GM23338 (cell line): ENCODE measurements around the gene ZNF879. TPM values are rescaled to one million over a fixed set of nuclear protein-coding genes. Genes with fewer than 3 reads are reported as not detected.

Source experiments
- ATAC-seq: fragments of 200-7000 bp; cut with Tn5 transposase; 3 replicates; pipeline ENCODE4 v1.9.1; 2020
- DNase-seq: peaks from one replicate; pipeline ENCODE4 v3.0.0-alpha.2; 2015; ENCODE audit warnings: low spot score
- H2AFZ ChIP-seq: fragments of 200-600 bp; sonication (generic); 2 replicates; pipeline ENCODE4 v1.8.0; 2016; ENCODE audit warnings: antibody characterized with exemption, mild to moderate bottlenecking, moderate library complexity
- H3F3A ChIP-seq: fragments of 200-600 bp; sonication (generic); replicated peaks from 2 replicates; pipeline ENCODE4 v1.8.0; 2017; ENCODE audit warnings: antibody characterized with exemption, mixed run types, low read depth
- H3K27ac ChIP-seq: fragments of 200-600 bp; sonication (generic); 2 replicates; pipeline ENCODE4 v1.6.1; 2016; ENCODE audit warnings: low read depth
- H3K27me3 ChIP-seq: fragments of 200-600 bp; sonication (generic); 2 replicates; pipeline ENCODE4 v1.8.0; 2016; ENCODE audit warnings: mild to moderate bottlenecking, mixed run types, moderate library complexity; ENCODE audit not compliant: insufficient read depth
- H3K36me3 ChIP-seq: fragments of 200-600 bp; sonication (generic); 2 replicates; pipeline ENCODE4 v1.8.0; 2016; ENCODE audit warnings: mild to moderate bottlenecking; ENCODE audit not compliant: insufficient read depth
- H3K4me1 ChIP-seq: fragments of 200-600 bp; sonication (generic); 2 replicates; pipeline ENCODE4 v1.8.0; 2016; ENCODE audit warnings: mild to moderate bottlenecking, moderate library complexity; ENCODE audit not compliant: insufficient read depth
- H3K4me2 ChIP-seq: fragments of 200-600 bp; sonication (generic); 2 replicates; pipeline ENCODE4 v1.7.1; 2017; ENCODE audit warnings: mixed run types
- H3K4me3 ChIP-seq: fragments of 200-600 bp; sonication (generic); 2 replicates; pipeline ENCODE4 v1.6.1; 2016; ENCODE audit warnings: mixed run types
- H3K79me2 ChIP-seq: fragments of 200-600 bp; sonication (generic); replicated peaks from 2 replicates; pipeline ENCODE4 v1.8.0; 2017; ENCODE audit warnings: mild to moderate bottlenecking; ENCODE audit not compliant: insufficient read depth
- H3K9me2 ChIP-seq: fragments of 200-600 bp; sonication (generic); 2 replicates; pipeline ENCODE4 v1.8.0; 2017; ENCODE audit not compliant: insufficient read depth
- H4K20me1 ChIP-seq: fragments of 200-600 bp; sonication (generic); replicated peaks from 2 replicates; pipeline ENCODE4 v1.8.0; 2017; ENCODE audit warnings: mild to moderate bottlenecking; ENCODE audit not compliant: insufficient read depth
- H3K27ac Mint-ChIP-seq: 2 replicates; pipeline ENCODE4 v1.8.0; 2020; ENCODE audit warnings: inconsistent platforms, mild to moderate bottlenecking, moderate library complexity, mixed read lengths
- H3K27me3 Mint-ChIP-seq: 3 replicates; pipeline ENCODE4 v1.8.0; 2022; ENCODE audit warnings: low read depth, mild to moderate bottlenecking, moderate library complexity, mixed read lengths, inconsistent platforms; ENCODE audit not compliant: insufficient read depth, poor library complexity
- H3K36me3 Mint-ChIP-seq: 3 replicates; pipeline ENCODE4 v1.8.0; 2021; ENCODE audit warnings: low read depth, mild to moderate bottlenecking, inconsistent platforms, moderate library complexity, mixed read lengths
- H3K4me1 Mint-ChIP-seq: 3 replicates; pipeline ENCODE4 v1.8.0; 2020; ENCODE audit warnings: mild to moderate bottlenecking, inconsistent platforms, mixed read lengths
- H3K4me3 Mint-ChIP-seq: 3 replicates; pipeline ENCODE4 v1.8.0; 2021; ENCODE audit warnings: moderate library complexity, mild to moderate bottlenecking, inconsistent platforms, mixed read lengths
- H3K9me3 Mint-ChIP-seq: 3 replicates; pipeline ENCODE4 v1.8.0; 2020; ENCODE audit warnings: moderate library complexity, mild to moderate bottlenecking, inconsistent platforms, mixed read lengths
- CREB1 ChIP-seq: fragments of 250-450 bp; sonication (Bioruptor Pico); IDR thresholded peaks from 2 replicates; pipeline ENCODE4 v1.5.0; 2020; ENCODE audit warnings: low read depth, mild to moderate bottlenecking, moderate library complexity
- CTCF ChIP-seq, 2 experiments: fragments of 200-600 bp in 1 of 2; sonication (generic) in 1 of 2; conservative IDR thresholded peaks; 2 replicates each; pipeline versions ENCODE4 v1.5.1 to v1.6.1; 2016 to 2017; ENCODE audit warnings: antibody characterized with exemption in 2 of 2, low read depth in 2 of 2, mild to moderate bottlenecking in 2 of 2, moderate library complexity in 1 of 2
- ETS1 ChIP-seq: IDR thresholded peaks from 2 replicates; pipeline ENCODE4 v1.6.1; 2016; ENCODE audit warnings: antibody characterized with exemption
- EZH2 ChIP-seq: fragments of 200-600 bp; sonication (generic); IDR thresholded peaks from one replicate; pipeline ENCODE4 v1.8.0; 2017; ENCODE audit warnings: antibody characterized with exemption, mild to moderate bottlenecking, low read depth; ENCODE audit not compliant: unreplicated experiment
- EZH2phosphoT487 ChIP-seq: fragments of 200-600 bp; sonication (generic); IDR thresholded peaks from one replicate; pipeline ENCODE4 v1.8.1; 2018; ENCODE audit warnings: antibody characterized with exemption; ENCODE audit not compliant: unreplicated experiment
- JUNB ChIP-seq: IDR thresholded peaks from one replicate; pipeline ENCODE4 v1.6.1; 2016; ENCODE audit warnings: antibody characterized with exemption; ENCODE audit not compliant: unreplicated experiment
- NANOG ChIP-seq: IDR thresholded peaks from 2 replicates; pipeline ENCODE4 v1.6.1; 2016; ENCODE audit warnings: antibody characterized with exemption, borderline replicate concordance
- POLR2AphosphoS5 ChIP-seq: IDR thresholded peaks from 2 replicates; pipeline ENCODE4 v1.6.1; 2016; ENCODE audit warnings: antibody characterized with exemption, low read depth
- REST ChIP-seq: IDR thresholded peaks from one replicate; pipeline ENCODE4 v1.6.1; 2018; ENCODE audit warnings: antibody characterized with exemption; ENCODE audit not compliant: unreplicated experiment
- STAT1 ChIP-seq: IDR thresholded peaks from one replicate; pipeline ENCODE4 v1.6.1; 2016; ENCODE audit warnings: antibody characterized with exemption; ENCODE audit not compliant: unreplicated experiment
- ZNF114 ChIP-seq: fragments of 250-450 bp; sonication (Bioruptor Pico); IDR thresholded peaks from 2 replicates; pipeline ENCODE4 v1.5.0; 2020; ENCODE audit warnings: mild to moderate bottlenecking, moderate library complexity
- ZNF331 ChIP-seq: fragments of 250-450 bp; sonication (Bioruptor Pico); IDR thresholded peaks from 2 replicates; pipeline ENCODE4 v1.5.0; 2020; ENCODE audit warnings: low read depth, mild to moderate bottlenecking, moderate library complexity
- polyA plus RNA-seq: library from polyadenylated mRNA; unstranded; fragments of >200 nt; fragmentation: Nextera tagmentation; extraction: Ambion mirVana; gene quantifications from 2 replicates; pipeline ENCODE4 v1.2.1, GENCODE V29; 2016
- total RNA-seq: library from RNA; depleted of rRNA; stranded (reverse); fragments of >200 nt; shearing (Covaris generic); gene quantifications from 2 replicates; pipeline ENCODE4 v1.2.3, GENCODE V29; 2014

The ZNF879 gene
- total and polyA plus RNA-seq, 2 experiments from 2014 or later, result 3.5 to 3.9 TPM

- H2AFZ ChIP-seq, result no peak overlapping the region
- ATAC-seq (no peak), DNase-seq (no peak)
- no peak overlapping the region for H3K27ac Mint-ChIP-seq
- H3K27ac ChIP-seq, result no peak overlapping the region
- H3K4me1 Mint-ChIP-seq, result peaks cover 11% of the 10 kb centered on the region; the same call in 2 of the 3 replicates
- H3K4me1 ChIP-seq, result peaks cover 8% of the 10 kb centered on the region
- H3K36me3 ChIP-seq, result no peaks in the 10 kb centered on the region
- peaks cover 42% of the 10 kb centered on the region for H3K27me3 ChIP-seq
- no peak overlapping the region for H3K4me2 ChIP-seq
- H3K4me3 Mint-ChIP-seq, result peak overlapping the region; percentile 64; the same call in 1 of the 3 replicates
- no peak for TF ChIP-seq JUNB
- no peaks in the 10 kb centered on the region for H4K20me1 ChIP-seq
- peaks cover 47% of the 10 kb centered on the region for H3K9me3 Mint-ChIP-seq
- 0 out of 2 replicates have a peak, but pooled peaks cover 3% of the 10 kb centered on the region for H3F3A ChIP-seq
- peaks cover 53% of the 10 kb centered on the region for H3K27me3 Mint-ChIP-seq
- H3K36me3 Mint-ChIP-seq, result peaks cover 6% of the 10 kb centered on the region
- H3K9me2 ChIP-seq, result no peaks in the 10 kb centered on the region
- no peak overlapping the region for H3K4me3 ChIP-seq
- no peaks in the 10 kb centered on the region for H3K79me2 ChIP-seq
Observed at GRCh38 chr5:178993236-178993765, 30.3 kb upstream of the ZNF879 start.

GRCh38 chr5:178993955-178994579 lies 29.5 kb upstream of the ZNF879 start:
- H3K36me3 ChIP-seq, result no peaks in the 10 kb centered on the region
- DNase-seq (peak; percentile 15), ATAC-seq (peak; percentile 5; the same call in 2 of the 3 replicates)
- peak overlapping the region; percentile 80 for H2AFZ ChIP-seq
- Mint-ChIP-seq H3K36me3 (peaks cover 8% of the 10 kb centered on the region), H3K27ac (no peak overlapping the region), H3K4me3 (peak overlapping the region; percentile 64), H3K9me3 (peaks cover 50% of the 10 kb centered on the region), H3K27me3 (peaks cover 53% of the 10 kb centered on the region), H3K4me1 (peaks cover 11% of the 10 kb centered on the region; the same call in 2 of the 3 replicates)
- no peak overlapping the region for H3K27ac ChIP-seq
- peaks cover 42% of the 10 kb centered on the region for H3K27me3 ChIP-seq
- H3K4me3 ChIP-seq, result peak overlapping the region; percentile 59; the same call in 1 of the 2 replicates
- H3K9me2 ChIP-seq, result no peaks in the 10 kb centered on the region
- peaks cover 8% of the 10 kb centered on the region for H3K4me1 ChIP-seq
- H3K79me2 ChIP-seq, result no peaks in the 10 kb centered on the region
- H4K20me1 ChIP-seq, result no peaks in the 10 kb centered on the region
- H3F3A ChIP-seq, result 0 out of 2 replicates have a peak, but pooled peaks cover 3% of the 10 kb centered on the region
- H3K4me2 ChIP-seq, result peak overlapping the region; percentile 73; the same call in 1 of the 2 replicates
- TF ChIP-seq CREB1, result no peak
- no peak for TF ChIP-seq CTCF (conservative IDR thresholded peaks at IDR 0.05; ENCODE audit: low read depth in 2 of 2)
- TF ChIP-seq ETS1, result no peak
- no peak for TF ChIP-seq EZH2phosphoT487
- TF ChIP-seq JUNB, result no peak
- TF ChIP-seq NANOG, result no peak
- no peak for TF ChIP-seq EZH2
- no peak for TF ChIP-seq POLR2AphosphoS5
- TF ChIP-seq ZNF331 (CRISPR knock-in tag), result no peak
- no peak for TF ChIP-seq ZNF114
- TF ChIP-seq REST, result no peak
- TF ChIP-seq STAT1, result no peak
